ENCODE measurements around the gene F7.

The F7 gene

GRCh38 chr13:113086991-113087922, 18.3 kb upstream of the F7 start:
- no peak overlapping the region for H3K4me3 ChIP-seq
- no peak for DNase-seq (ENCODE audit: low spot score in 2 of 2)
- in situ Hi-C loops (cut with MboI; ENCODE audit: low sequenced_read_pairs), result no loop called here
- H3K9me3 ChIP-seq, result no peaks in the 10 kb centered on the region
- no peaks in the 10 kb centered on the region for H3K36me3 ChIP-seq (replicated peaks)
- H3K4me1 ChIP-seq, result peaks cover 13% of the 10 kb centered on the region
- H3K27me3 ChIP-seq (ENCODE audit: low read depth), result no peaks in the 10 kb centered on the region

GRCh38 chr13:113087923-113088690, 17.5 kb upstream of the F7 start:
- H3K4me3 ChIP-seq, result no peak overlapping the region
- DNase-seq (ENCODE audit: low spot score in 2 of 2), result no peak
- in situ Hi-C loops (cut with MboI; ENCODE audit: low sequenced_read_pairs), result no loop called here
- H3K9me3 ChIP-seq, result no peaks in the 10 kb centered on the region
- H3K27me3 ChIP-seq (ENCODE audit: low read depth), result no peaks in the 10 kb centered on the region
- H3K36me3 ChIP-seq (replicated peaks), result no peaks in the 10 kb centered on the region
- H3K4me1 ChIP-seq, result peaks cover 13% of the 10 kb centered on the region

GRCh38 chr13:113088691-113089020, 16.9 kb upstream of the F7 start:
- H3K4me3 ChIP-seq, result no peak overlapping the region
- in situ Hi-C loops (cut with MboI; ENCODE audit: low sequenced_read_pairs), result no loop called here
- no peaks in the 10 kb centered on the region for H3K27me3 ChIP-seq (ENCODE audit: low read depth)
- no peak for DNase-seq (ENCODE audit: low spot score in 2 of 2)
- H3K36me3 ChIP-seq (replicated peaks), result no peaks in the 10 kb centered on the region
- H3K9me3 ChIP-seq, result no peaks in the 10 kb centered on the region
- peaks cover 8% of the 10 kb centered on the region for H3K4me1 ChIP-seq

GRCh38 chr13:113089693-113090414, 15.7 kb upstream of the F7 start:
- H3K4me1 ChIP-seq, result peaks cover 7% of the 10 kb centered on the region
- H3K27me3 ChIP-seq (ENCODE audit: low read depth), result no peaks in the 10 kb centered on the region
- in situ Hi-C loops (cut with MboI; ENCODE audit: low sequenced_read_pairs), result no loop called here
- no peak overlapping the region for H3K4me3 ChIP-seq
- H3K9me3 ChIP-seq, result no peaks in the 10 kb centered on the region
- H3K36me3 ChIP-seq (replicated peaks), result no peaks in the 10 kb centered on the region
- DNase-seq (ENCODE audit: low spot score in 2 of 2), result no peak

- Histone ChIP-seq H3K36me3 (replicated peaks) (no peaks in the 10 kb centered on the region), H3K9me3 (no peaks in the 10 kb centered on the region), H3K4me3 (no peak overlapping the region), H3K27me3 (ENCODE audit: low read depth) (no peaks in the 10 kb centered on the region), H3K4me1 (peaks cover 11% of the 10 kb centered on the region)
- in situ Hi-C loops (cut with MboI; ENCODE audit: low sequenced_read_pairs), result no loop called here
- DNase-seq (ENCODE audit: low spot score in 2 of 2), result no peak
Measured at GRCh38 chr13:113090415-113090770, 15.2 kb upstream of the F7 start.

- Histone ChIP-seq H3K9me3 (no peaks in the 10 kb centered on the region), H3K27me3 (ENCODE audit: low read depth) (no peaks in the 10 kb centered on the region), H3K36me3 (replicated peaks) (no peaks in the 10 kb centered on the region), H3K4me1 (peaks cover 14% of the 10 kb centered on the region), H3K4me3 (no peak overlapping the region)
- no peak for DNase-seq (ENCODE audit: low spot score in 2 of 2)
- in situ Hi-C loops (cut with MboI; ENCODE audit: low sequenced_read_pairs), result no loop called here
Measured at GRCh38 chr13:113090806-113091205, 14.8 kb upstream of the F7 start.

- H3K4me3 ChIP-seq, result no peak overlapping the region
- H3K27me3 ChIP-seq (ENCODE audit: low read depth), result no peaks in the 10 kb centered on the region
- peaks cover 14% of the 10 kb centered on the region for H3K4me1 ChIP-seq
- in situ Hi-C loops (cut with MboI; ENCODE audit: low sequenced_read_pairs), result no loop called here
- H3K9me3 ChIP-seq, result no peaks in the 10 kb centered on the region
- no peak for DNase-seq (ENCODE audit: low spot score in 2 of 2)
- H3K36me3 ChIP-seq (replicated peaks), result no peaks in the 10 kb centered on the region
Measured at GRCh38 chr13:113091211-113091771, 14.3 kb upstream of the F7 start.

- Histone ChIP-seq H3K9me3 (no peaks in the 10 kb centered on the region), H3K4me3 (no peak overlapping the region), H3K36me3 (replicated peaks) (no peaks in the 10 kb centered on the region), H3K4me1 (peaks cover 14% of the 10 kb centered on the region), H3K27me3 (ENCODE audit: low read depth) (no peaks in the 10 kb centered on the region)
- DNase-seq (ENCODE audit: low spot score in 2 of 2), result no peak
- in situ Hi-C loops (cut with MboI; ENCODE audit: low sequenced_read_pairs), result no loop called here
Measured at GRCh38 chr13:113091891-113092775, 13.5 kb upstream of the F7 start.

- H3K36me3 ChIP-seq (replicated peaks), result no peaks in the 10 kb centered on the region
- peaks cover 14% of the 10 kb centered on the region for H3K4me1 ChIP-seq
- no peaks in the 10 kb centered on the region for H3K9me3 ChIP-seq
- H3K27me3 ChIP-seq (ENCODE audit: low read depth), result no peaks in the 10 kb centered on the region
- no peak for DNase-seq (ENCODE audit: low spot score in 2 of 2)
- no peak overlapping the region for H3K4me3 ChIP-seq
- in situ Hi-C loops (cut with MboI; ENCODE audit: low sequenced_read_pairs), result no loop called here
Measured at GRCh38 chr13:113092776-113093579, 12.6 kb upstream of the F7 start.

GRCh38 chr13:113093580-113094409, 11.8 kb upstream of the F7 start:
- H3K4me3 ChIP-seq, result no peak overlapping the region
- in situ Hi-C loops (cut with MboI; ENCODE audit: low sequenced_read_pairs), result no loop called here
- H3K4me1 ChIP-seq, result peaks cover 14% of the 10 kb centered on the region
- H3K27me3 ChIP-seq (ENCODE audit: low read depth), result no peaks in the 10 kb centered on the region
- no peaks in the 10 kb centered on the region for H3K9me3 ChIP-seq
- no peak for DNase-seq (ENCODE audit: low spot score in 2 of 2)
- no peaks in the 10 kb centered on the region for H3K36me3 ChIP-seq (replicated peaks)

GRCh38 chr13:113094410-113094800, 11.2 kb upstream of the F7 start:
- no peak overlapping the region for H3K4me3 ChIP-seq

More at GRCh38 chr13:113094410-113094800, 11.2 kb upstream of the F7 start:
- no peaks in the 10 kb centered on the region for H3K36me3 ChIP-seq (replicated peaks)
- in situ Hi-C loops (cut with MboI; ENCODE audit: low sequenced_read_pairs), result no loop called here
- DNase-seq (ENCODE audit: low spot score in 2 of 2), result no peak
- H3K27me3 ChIP-seq (ENCODE audit: low read depth), result no peaks in the 10 kb centered on the region
- no peaks in the 10 kb centered on the region for H3K9me3 ChIP-seq
- peaks cover 14% of the 10 kb centered on the region for H3K4me1 ChIP-seq
